ENCODE results near the gene HMGXB4.

HMGXB4 gene

GRCh38 chr22:35258191-35258988 is 1.1 kb downstream of the HMGXB4 start:
- no peak for DNase-seq

GRCh38 chr22:35264986-35265385 is 7.7 kb downstream of the HMGXB4 start:
- no peak for DNase-seq

- DNase-seq, result no peak
These were observed 9.0 kb downstream of the HMGXB4 start for GRCh38 chr22:35266277-35266676.

- no peak for DNase-seq
These were observed 12.3 kb downstream of the HMGXB4 start for GRCh38 chr22:35269630-35270029.

GRCh38 chr22:35274154-35274871 is 17.0 kb downstream of the HMGXB4 start:
- DNase-seq, result no peak

- DNase-seq, result no peak
These were observed 18.3 kb downstream of the HMGXB4 start for GRCh38 chr22:35275580-35275979.

GRCh38 chr22:35276019-35276418 is 18.7 kb downstream of the HMGXB4 start:
- DNase-seq, result no peak

GRCh38 chr22:35288116-35288515 is 30.8 kb downstream of the HMGXB4 start:
- no peak for DNase-seq

GRCh38 chr22:35292786-35293185 is 35.5 kb downstream of the HMGXB4 start:
- DNase-seq, result no peak

- no peak for DNase-seq
These were observed 38.8 kb downstream of the HMGXB4 start for GRCh38 chr22:35296051-35296450.

GRCh38 chr22:35299217-35299672 is 42.0 kb downstream of the HMGXB4 start:
- DNase-seq, result no peak

- peak; percentile 98 for DNase-seq
These were observed 42.6 kb downstream of the HMGXB4 start, which contains the start of gene TOM1 for GRCh38 chr22:35299673-35300499. TSS of gene TOM1 (plus strand) at chr22:35299894. CDS start at chr22:35299929, 35 bp downstream.

- DNase-seq, result no peak
These were observed 44.1 kb downstream of the HMGXB4 start for GRCh38 chr22:35301372-35301874.

GRCh38 chr22:35303029-35303624 is 45.8 kb downstream of the HMGXB4 start:
- no peak for DNase-seq

- DNase-seq, result no peak
These were observed 48.3 kb downstream of the HMGXB4 start for GRCh38 chr22:35305525-35306070.

- DNase-seq, result no peak
These were observed 49.2 kb downstream of the HMGXB4 start for GRCh38 chr22:35306350-35306967.

GRCh38 chr22:35307372-35307771 is 50.1 kb downstream of the HMGXB4 start:
- no peak for DNase-seq

GRCh38 chr22:35307892-35308291 is 50.6 kb downstream of the HMGXB4 start:
- no peak for DNase-seq

- no peak for DNase-seq
These were observed 51.3 kb downstream of the HMGXB4 start for GRCh38 chr22:35308480-35309021.

GRCh38 chr22:35310556-35311550 is 53.6 kb downstream of the HMGXB4 start:
- no peak for DNase-seq

All from activated gamma-delta T cell treated with Interleukin-2 at 50 U/mL for 16 hours (primary cell).